ENCODE measurements around the gene NKAIN2. TPM values are rescaled to one million over a fixed set of nuclear protein-coding genes. Genes with fewer than 3 reads are reported as not detected.

Gene NKAIN2
- total RNA-seq, 1 experiment from 2014 or later, result 2.2 TPM

GRCh38 chr6:123821112-123821511 is 17.4 kb downstream of the NKAIN2 start:
- POLR2A ChIA-PET (ENCODE audit: low non-redundant PET), result no interaction called here
- intact Hi-C loops (cut with micrococcal nuclease; ENCODE audit: unreplicated experiment), result no loop called here
- no TSS peak for BruUV-seq (replicated peaks)

GRCh38 chr6:123829302-123829953 is 25.8 kb downstream of the NKAIN2 start:
- no TSS peak for BruUV-seq (replicated peaks)
- POLR2A ChIA-PET (ENCODE audit: low non-redundant PET), result no interaction called here
- Histone ChIP-seq H3K4me3 (ENCODE audit: low read depth, low read length, poor library complexity, severe bottlenecking) (no peak overlapping the region), H3K27ac (ENCODE audit: low read depth, low read length, poor library complexity, severe bottlenecking) (no peak overlapping the region), H3K36me3 (ENCODE audit: insufficient read depth, low read length, poor library complexity, severe bottlenecking) (no peaks in the 10 kb centered on the region), H3K27me3 (replicated peaks; ENCODE audit: insufficient read depth, low read depth, low read length, poor library complexity) (peaks cover 91% of the 10 kb centered on the region), H3K4me1 (ENCODE audit: insufficient read depth, low read length, poor library complexity, severe bottlenecking) (peaks cover 8% of the 10 kb centered on the region), H3K9me3 (ENCODE audit: low read depth, low read length, poor library complexity, severe bottlenecking) (no peaks in the 10 kb centered on the region)
- intact Hi-C loops (cut with micrococcal nuclease; ENCODE audit: unreplicated experiment), result no loop called here
- no peak for TF ChIP-seq CTCF (conservative IDR thresholded peaks at IDR 0.05; ENCODE audit: low read depth, low read length)
- TF ChIP-seq EZH2 (IDR thresholded peaks at IDR 0.05; ENCODE audit: borderline replicate concordance, low read depth, low read length, poor library complexity, severe bottlenecking), result no peak
- CTCF ChIA-PET, result no interaction called here
- DNase-seq (ENCODE audit: low spot score), result peak; percentile 11

More at GRCh38 chr6:123821112-123821511, 17.4 kb downstream of the NKAIN2 start:
- CTCF ChIA-PET, result no interaction called here
- TF ChIP-seq CTCF (conservative IDR thresholded peaks at IDR 0.05; ENCODE audit: low read depth, low read length) (no peak), EZH2 (IDR thresholded peaks at IDR 0.05; ENCODE audit: borderline replicate concordance, low read depth, low read length, poor library complexity, severe bottlenecking) (no peak)
- Histone ChIP-seq H3K36me3 (ENCODE audit: insufficient read depth, low read length, poor library complexity, severe bottlenecking) (no peaks in the 10 kb centered on the region), H3K27me3 (replicated peaks; ENCODE audit: insufficient read depth, low read depth, low read length, poor library complexity) (peaks cover 98% of the 10 kb centered on the region), H3K4me3 (ENCODE audit: low read depth, low read length, poor library complexity, severe bottlenecking) (no peak overlapping the region), H3K4me1 (ENCODE audit: insufficient read depth, low read length, poor library complexity, severe bottlenecking) (peaks cover 4% of the 10 kb centered on the region), H3K9me3 (ENCODE audit: low read depth, low read length, poor library complexity, severe bottlenecking) (no peaks in the 10 kb centered on the region), H3K27ac (ENCODE audit: low read depth, low read length, poor library complexity, severe bottlenecking) (no peak overlapping the region)
- DNase-seq (ENCODE audit: low spot score), result no peak

- H3K36me3 ChIP-seq (ENCODE audit: insufficient read depth, low read length, poor library complexity, severe bottlenecking), result no peaks in the 10 kb centered on the region
- no peaks in the 10 kb centered on the region for H3K9me3 ChIP-seq (ENCODE audit: low read depth, low read length, poor library complexity, severe bottlenecking)
- H3K27ac ChIP-seq (ENCODE audit: low read depth, low read length, poor library complexity, severe bottlenecking), result no peak overlapping the region
- ChIA-PET CTCF (no interaction called here), POLR2A (ENCODE audit: low non-redundant PET) (no interaction called here)
- intact Hi-C loops (cut with micrococcal nuclease; ENCODE audit: unreplicated experiment), result no loop called here
- TF ChIP-seq CTCF (conservative IDR thresholded peaks at IDR 0.05; ENCODE audit: low read depth, low read length) (no peak), EZH2 (IDR thresholded peaks at IDR 0.05; ENCODE audit: borderline replicate concordance, low read depth, low read length, poor library complexity, severe bottlenecking) (no peak)
- BruUV-seq (replicated peaks), result no TSS peak
- H3K4me1 ChIP-seq (ENCODE audit: insufficient read depth, low read length, poor library complexity, severe bottlenecking), result peaks cover 8% of the 10 kb centered on the region
- peak; percentile 90 for DNase-seq (ENCODE audit: low spot score)
- no peak overlapping the region for H3K4me3 ChIP-seq (ENCODE audit: low read depth, low read length, poor library complexity, severe bottlenecking)
- H3K27me3 ChIP-seq (replicated peaks; ENCODE audit: insufficient read depth, low read depth, low read length, poor library complexity), result peaks cover 91% of the 10 kb centered on the region
These were observed 26.5 kb downstream of the NKAIN2 start for GRCh38 chr6:123830120-123830519.
